ENCODE data around the gene SLC2A9.

DNA sequence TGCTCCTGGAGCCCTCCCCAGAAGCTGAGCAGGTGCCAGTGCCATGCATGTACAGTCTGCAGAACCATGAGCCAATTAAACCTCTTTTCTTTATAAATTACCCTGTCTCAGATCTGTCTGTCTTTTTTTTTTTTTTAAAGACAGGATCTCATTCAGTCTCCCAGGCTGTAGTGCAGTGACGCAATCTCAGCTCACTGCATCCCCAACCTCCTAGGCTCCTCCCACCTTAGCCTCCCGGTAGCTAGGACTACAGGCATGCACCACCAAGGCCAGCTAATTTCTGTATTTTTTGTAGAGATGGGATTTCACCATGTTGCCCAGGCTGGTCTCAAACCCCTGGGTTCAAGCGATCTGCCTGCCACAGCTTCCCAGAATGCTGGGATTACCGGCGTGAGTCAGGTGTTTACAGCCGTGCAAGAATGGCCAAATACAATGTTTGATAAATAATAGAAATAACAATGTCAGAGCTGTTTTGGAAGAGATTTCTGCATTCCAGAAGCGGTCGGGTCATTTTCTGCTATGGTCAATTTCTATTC, 68.8 kb downstream of the SLC2A9 start:
- TF ChIP-seq EHF (CRISPR knock-in tag; IDR thresholded peaks at IDR 0.05), result no peak
- TF ChIP-seq FOSL2 (IDR thresholded peaks at IDR 0.05), result no peak
- no peak for TF ChIP-seq FOSL2 (CRISPR knock-in tag; IDR thresholded peaks at IDR 0.05)
- TF ChIP-seq, protein P1, sequence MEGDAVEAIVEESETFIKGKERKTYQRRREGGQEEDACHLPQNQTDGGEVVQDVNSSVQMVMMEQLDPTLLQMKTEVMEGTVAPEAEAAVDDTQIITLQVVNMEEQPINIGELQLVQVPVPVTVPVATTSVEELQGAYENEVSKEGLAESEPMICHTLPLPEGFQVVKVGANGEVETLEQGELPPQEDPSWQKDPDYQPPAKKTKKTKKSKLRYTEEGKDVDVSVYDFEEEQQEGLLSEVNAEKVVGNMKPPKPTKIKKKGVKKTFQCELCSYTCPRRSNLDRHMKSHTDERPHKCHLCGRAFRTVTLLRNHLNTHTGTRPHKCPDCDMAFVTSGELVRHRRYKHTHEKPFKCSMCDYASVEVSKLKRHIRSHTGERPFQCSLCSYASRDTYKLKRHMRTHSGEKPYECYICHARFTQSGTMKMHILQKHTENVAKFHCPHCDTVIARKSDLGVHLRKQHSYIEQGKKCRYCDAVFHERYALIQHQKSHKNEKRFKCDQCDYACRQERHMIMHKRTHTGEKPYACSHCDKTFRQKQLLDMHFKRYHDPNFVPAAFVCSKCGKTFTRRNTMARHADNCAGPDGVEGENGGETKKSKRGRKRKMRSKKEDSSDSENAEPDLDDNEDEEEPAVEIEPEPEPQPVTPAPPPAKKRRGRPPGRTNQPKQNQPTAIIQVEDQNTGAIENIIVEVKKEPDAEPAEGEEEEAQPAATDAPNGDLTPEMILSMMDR (IDR thresholded peaks at IDR 0.05), result no peak
- TF ChIP-seq, protein P2, sequence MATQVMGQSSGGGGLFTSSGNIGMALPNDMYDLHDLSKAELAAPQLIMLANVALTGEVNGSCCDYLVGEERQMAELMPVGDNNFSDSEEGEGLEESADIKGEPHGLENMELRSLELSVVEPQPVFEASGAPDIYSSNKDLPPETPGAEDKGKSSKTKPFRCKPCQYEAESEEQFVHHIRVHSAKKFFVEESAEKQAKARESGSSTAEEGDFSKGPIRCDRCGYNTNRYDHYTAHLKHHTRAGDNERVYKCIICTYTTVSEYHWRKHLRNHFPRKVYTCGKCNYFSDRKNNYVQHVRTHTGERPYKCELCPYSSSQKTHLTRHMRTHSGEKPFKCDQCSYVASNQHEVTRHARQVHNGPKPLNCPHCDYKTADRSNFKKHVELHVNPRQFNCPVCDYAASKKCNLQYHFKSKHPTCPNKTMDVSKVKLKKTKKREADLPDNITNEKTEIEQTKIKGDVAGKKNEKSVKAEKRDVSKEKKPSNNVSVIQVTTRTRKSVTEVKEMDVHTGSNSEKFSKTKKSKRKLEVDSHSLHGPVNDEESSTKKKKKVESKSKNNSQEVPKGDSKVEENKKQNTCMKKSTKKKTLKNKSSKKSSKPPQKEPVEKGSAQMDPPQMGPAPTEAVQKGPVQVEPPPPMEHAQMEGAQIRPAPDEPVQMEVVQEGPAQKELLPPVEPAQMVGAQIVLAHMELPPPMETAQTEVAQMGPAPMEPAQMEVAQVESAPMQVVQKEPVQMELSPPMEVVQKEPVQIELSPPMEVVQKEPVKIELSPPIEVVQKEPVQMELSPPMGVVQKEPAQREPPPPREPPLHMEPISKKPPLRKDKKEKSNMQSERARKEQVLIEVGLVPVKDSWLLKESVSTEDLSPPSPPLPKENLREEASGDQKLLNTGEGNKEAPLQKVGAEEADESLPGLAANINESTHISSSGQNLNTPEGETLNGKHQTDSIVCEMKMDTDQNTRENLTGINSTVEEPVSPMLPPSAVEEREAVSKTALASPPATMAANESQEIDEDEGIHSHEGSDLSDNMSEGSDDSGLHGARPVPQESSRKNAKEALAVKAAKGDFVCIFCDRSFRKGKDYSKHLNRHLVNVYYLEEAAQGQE (IDR thresholded peaks at IDR 0.05), result no peak
- TF ChIP-seq EP300 (IDR thresholded peaks at IDR 0.05), result no peak
- no peak for TF ChIP-seq CHD2 (IDR thresholded peaks at IDR 0.05; ENCODE audit: low read length, partially characterized antibody)
- no peak for TF ChIP-seq MYC (IDR thresholded peaks at IDR 0.05; ENCODE audit: borderline replicate concordance, low read length)
- TF ChIP-seq RARB (CRISPR knock-in tag; IDR thresholded peaks at IDR 0.05), result no peak
- no peak for TF ChIP-seq POLR2A (IDR thresholded peaks at IDR 0.05; ENCODE audit: low read length)
- TF ChIP-seq MAFK (IDR thresholded peaks at IDR 0.05; ENCODE audit: partially characterized antibody), result no peak
- no peak for TF ChIP-seq CEBPB (IDR thresholded peaks at IDR 0.05)
- TF ChIP-seq NR3C1 (IDR thresholded peaks at IDR 0.05), result no peak
- TF ChIP-seq, protein P3, sequence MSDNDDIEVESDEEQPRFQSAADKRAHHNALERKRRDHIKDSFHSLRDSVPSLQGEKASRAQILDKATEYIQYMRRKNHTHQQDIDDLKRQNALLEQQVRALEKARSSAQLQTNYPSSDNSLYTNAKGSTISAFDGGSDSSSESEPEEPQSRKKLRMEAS (IDR thresholded peaks at IDR 0.05), result no peak
- no peak for TF ChIP-seq RFX5 (IDR thresholded peaks at IDR 0.05)

Data from A549 (cell line).